ENCODE measurements around the gene FIG4.
"Not testable (repeated sequence)": the region's sequence is repeated elsewhere in the genome, so short reads cannot be mapped to it uniquely, and the experiment has no call there.

Gene FIG4

GRCh38 chr6:109701774-109702173 lies 10.7 kb downstream of the FIG4 start:
- in situ Hi-C loops (cut with HindIII; ENCODE audit: low sequenced_read_pairs): loop anchor here (5.0 kb wide), 1 partner anchor 346 kb away; no protein-coding TSS in a partner anchor

DNA sequence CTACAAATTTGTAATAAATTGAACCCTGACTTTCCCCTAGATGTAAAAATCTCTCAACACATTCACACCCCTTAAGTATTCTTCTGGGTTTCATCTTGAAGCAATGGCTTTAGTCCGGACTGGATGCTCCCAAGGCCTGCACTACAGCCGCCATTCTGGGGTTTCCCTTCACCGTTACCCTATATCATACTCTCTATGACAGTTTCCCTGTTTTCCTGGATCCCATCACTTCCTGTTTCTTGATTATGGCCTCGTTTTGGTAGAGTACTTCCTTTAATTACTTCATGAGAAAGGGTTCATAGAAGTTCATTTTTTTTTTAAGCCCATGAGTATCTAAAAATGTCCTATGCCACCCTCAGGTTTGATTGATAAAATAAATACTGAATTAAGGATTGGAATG lies 11.7 kb downstream of the FIG4 start:
- in situ Hi-C loops (cut with HindIII; ENCODE audit: low sequenced_read_pairs): loop anchor here (5.0 kb wide), 1 partner anchor 345 kb away; no protein-coding TSS in a partner anchor

- in situ Hi-C loops (cut with HindIII; ENCODE audit: low sequenced_read_pairs): no loop called here
Observed at GRCh38 chr6:109705258-109705657, 14.2 kb downstream of the FIG4 start.

DNA sequence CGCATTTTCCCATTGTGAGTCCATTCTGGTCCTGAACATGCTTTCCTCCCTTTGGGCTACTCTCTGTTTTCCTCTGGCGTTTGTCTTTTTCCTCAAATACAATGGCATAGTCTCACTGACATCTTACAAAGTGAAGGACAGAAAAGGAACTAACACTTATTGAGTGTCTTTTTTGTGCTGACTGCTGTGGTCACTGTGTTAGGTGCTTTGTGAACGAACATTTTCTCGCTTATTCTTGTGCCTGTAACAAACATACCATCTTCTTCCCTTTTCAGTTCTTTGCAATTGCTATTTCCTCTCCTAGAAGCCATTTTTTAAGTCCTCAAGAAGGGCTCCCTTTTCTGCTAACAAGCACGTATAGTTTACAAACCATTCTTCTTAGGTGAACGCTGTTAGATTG lies 15.4 kb downstream of the FIG4 start:
- in situ Hi-C loops (cut with HindIII; ENCODE audit: low sequenced_read_pairs): no loop called here

DNA sequence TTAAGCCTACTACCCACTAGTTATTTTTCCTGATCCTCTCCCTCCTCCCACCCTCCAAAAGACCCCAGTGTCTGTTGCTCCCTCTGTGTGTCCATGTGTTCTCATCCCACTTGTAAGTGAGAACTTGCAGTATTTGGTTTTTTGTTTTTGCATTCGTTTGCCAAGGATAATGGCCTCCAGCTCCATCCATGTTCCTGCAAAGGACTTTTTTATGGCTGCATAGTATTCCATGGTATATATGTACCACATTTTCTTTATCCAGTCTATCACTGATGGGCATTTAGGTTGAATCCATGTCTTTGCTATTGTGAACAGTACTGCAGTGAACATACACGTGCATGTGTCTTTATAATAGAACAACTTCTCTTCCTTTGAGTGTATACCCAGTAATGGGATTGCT lies 17.0 kb downstream of the FIG4 start:
- in situ Hi-C loops (cut with HindIII; ENCODE audit: low sequenced_read_pairs): not testable (repeated sequence)

GRCh38 chr6:109713097-109713496 lies 22.0 kb downstream of the FIG4 start:
- in situ Hi-C loops (cut with HindIII; ENCODE audit: low sequenced_read_pairs): no loop called here

GRCh38 chr6:109714166-109714565 lies 23.1 kb downstream of the FIG4 start:
- in situ Hi-C loops (cut with HindIII; ENCODE audit: low sequenced_read_pairs): no loop called here

GRCh38 chr6:109714611-109715010 lies 23.5 kb downstream of the FIG4 start:
- in situ Hi-C loops (cut with HindIII; ENCODE audit: low sequenced_read_pairs): no loop called here

DNA sequence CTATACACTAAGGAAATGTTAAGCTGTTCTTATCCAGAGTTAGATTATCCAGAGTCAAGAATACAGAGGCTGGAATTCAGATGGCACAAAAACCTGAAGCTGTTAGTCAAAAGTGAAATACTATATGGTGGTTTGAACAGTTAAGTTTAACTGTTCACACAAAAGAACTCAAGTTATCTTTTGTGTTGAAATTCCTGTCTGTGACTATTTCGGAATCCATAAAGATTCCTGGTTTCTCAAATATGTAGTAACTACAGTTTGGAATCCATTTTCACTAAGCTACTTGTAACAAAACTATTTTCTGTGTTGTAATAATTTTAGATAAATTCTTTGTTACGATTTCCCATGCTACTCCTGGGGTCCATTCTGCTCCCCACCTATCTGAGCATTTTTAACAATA lies 24.5 kb downstream of the FIG4 start:
- in situ Hi-C loops (cut with HindIII; ENCODE audit: low sequenced_read_pairs): no loop called here

GRCh38 chr6:109717971-109718370 lies 26.9 kb downstream of the FIG4 start:
- in situ Hi-C loops (cut with HindIII; ENCODE audit: low sequenced_read_pairs): no loop called here

DNA sequence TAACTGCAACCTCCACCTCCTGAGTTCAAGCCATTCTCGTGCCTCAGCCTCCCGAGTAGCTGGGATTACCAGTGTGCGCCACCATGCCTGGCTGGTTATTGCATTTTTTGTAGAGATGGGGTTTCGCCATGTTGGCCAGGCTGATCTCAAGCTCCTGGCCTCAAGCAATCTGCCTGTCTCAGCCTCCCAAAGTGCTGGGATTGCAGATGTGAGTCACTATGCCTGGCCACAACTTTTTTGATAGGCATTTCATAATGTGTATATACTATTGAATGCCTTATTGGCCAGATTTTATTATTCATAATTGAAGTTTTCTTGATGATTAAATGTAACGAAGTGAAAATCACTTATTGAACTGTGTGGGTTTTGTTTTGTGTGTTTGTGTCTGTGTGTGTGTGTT lies 27.9 kb downstream of the FIG4 start:
- in situ Hi-C loops (cut with HindIII; ENCODE audit: low sequenced_read_pairs): no loop called here

GRCh38 chr6:109720311-109720710 lies 29.2 kb downstream of the FIG4 start:
- in situ Hi-C loops (cut with HindIII; ENCODE audit: low sequenced_read_pairs): no loop called here

DNA sequence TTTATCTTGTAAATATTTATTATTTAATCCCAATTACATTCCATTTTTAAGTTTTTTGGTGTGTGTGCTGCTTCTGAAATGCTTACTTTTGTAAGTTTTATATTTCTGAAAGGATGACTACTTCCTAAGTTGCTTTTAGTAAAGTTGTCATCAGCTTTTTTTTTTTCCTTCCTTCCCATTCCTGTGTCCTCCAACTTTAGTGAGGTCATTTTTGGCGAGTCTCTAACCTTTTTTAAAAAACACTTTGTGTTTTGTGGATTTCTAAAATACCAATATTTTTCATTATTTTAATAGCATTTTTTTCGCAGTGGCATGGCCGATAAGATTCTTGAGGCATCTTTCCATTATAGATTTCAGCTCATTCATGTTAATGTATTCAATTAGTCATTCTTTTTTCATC lies 30.9 kb downstream of the FIG4 start:
- in situ Hi-C loops (cut with HindIII; ENCODE audit: low sequenced_read_pairs): no loop called here

DNA sequence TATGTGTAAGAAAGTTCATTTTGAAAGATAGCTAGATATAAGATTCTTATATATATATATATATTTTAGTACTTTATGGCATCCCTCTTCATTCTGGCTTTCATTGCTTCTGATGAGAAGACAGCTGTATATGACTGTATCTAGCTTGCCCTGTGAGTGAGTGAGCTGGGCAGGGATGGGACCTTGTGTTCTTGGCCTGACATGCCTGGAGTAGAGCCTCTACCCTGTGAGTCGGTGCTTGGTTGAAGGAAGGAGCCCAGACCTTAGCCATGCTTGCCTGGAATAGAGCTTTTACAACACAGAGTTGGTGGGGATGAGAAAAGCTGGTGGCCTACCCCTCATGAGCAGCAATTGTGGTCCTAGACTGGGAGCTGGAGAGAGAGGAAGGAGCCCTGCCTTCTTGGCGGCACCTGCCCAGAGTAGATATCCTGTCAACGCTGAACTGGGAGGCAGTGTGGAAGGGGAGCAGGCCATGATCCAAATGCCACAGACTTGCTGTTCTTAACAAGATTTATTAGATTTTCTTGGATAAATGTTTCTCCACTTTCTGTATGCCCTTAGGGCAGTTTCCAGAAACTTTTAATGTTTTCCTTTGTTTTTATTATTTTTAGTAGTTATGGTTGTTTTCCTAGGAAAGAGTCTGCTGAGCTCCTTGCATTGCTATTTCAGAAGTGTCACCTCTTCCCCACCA lies 31.6 kb downstream of the FIG4 start:
- in situ Hi-C loops (cut with HindIII; ENCODE audit: low sequenced_read_pairs): no loop called here

DNA sequence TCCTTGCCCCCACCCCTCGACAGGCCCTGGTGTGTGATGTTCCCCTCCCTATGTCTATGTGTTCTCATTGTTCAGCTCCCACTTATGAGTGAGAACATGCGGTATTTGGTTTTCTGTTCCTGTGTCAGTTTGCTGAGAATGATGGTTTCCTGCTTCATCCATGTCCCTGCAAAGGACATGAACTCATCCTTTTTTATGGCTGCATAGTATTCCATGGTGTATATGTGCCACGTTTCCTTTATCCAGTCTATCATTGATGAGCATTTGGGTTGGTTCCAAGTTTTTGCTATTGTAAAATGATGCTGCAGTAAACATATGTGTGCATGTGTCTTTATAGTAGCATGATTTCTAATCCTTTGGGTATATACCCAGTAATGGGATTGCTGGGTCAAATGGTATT lies 34.2 kb downstream of the FIG4 start:
- in situ Hi-C loops (cut with HindIII; ENCODE audit: low sequenced_read_pairs): not testable (repeated sequence)

GRCh38 chr6:109736273-109737025 lies 45.4 kb downstream of the FIG4 start:
- in situ Hi-C loops (cut with HindIII; ENCODE audit: low sequenced_read_pairs): no loop called here

DNA sequence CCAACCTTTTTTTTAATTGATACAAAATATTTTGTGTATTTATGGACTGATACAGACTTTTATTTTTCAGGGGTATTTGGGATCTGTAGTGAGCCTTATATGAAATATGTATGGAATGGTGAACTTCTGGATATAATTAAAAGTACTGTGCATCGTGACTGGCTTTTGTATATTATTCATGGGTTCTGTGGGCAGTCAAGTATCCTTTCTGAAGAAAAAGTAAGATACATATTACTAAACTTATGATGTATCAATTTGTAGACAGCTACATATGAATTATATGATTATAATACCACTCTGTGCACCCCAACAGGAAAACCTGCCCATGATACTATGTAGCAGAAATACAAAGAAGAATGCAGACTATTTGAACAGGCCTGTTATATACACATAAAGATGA lies 47.2 kb downstream of the FIG4 start:
- in situ Hi-C loops (cut with HindIII; ENCODE audit: low sequenced_read_pairs): no loop called here

DNA sequence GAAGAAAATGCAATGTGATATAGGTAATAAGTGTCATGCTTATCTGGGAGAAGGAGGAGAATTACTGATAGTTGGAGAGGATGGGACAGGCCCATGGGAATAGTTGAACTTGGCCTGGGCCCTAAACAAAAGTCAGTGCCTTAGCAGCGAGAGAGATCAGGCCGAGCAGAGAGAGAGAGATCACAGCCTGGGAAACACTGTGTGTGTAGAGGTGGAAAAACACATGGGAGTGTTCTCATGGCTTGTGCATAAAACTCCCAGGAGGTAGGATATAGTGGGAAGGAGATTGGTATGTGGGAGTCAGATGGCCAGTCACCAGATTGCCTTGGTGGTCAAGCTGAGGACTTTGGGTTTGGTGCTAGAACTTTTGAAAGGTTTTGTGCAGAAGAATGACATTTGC lies 47.6 kb downstream of the FIG4 start:
- in situ Hi-C loops (cut with HindIII; ENCODE audit: low sequenced_read_pairs): no loop called here

DNA sequence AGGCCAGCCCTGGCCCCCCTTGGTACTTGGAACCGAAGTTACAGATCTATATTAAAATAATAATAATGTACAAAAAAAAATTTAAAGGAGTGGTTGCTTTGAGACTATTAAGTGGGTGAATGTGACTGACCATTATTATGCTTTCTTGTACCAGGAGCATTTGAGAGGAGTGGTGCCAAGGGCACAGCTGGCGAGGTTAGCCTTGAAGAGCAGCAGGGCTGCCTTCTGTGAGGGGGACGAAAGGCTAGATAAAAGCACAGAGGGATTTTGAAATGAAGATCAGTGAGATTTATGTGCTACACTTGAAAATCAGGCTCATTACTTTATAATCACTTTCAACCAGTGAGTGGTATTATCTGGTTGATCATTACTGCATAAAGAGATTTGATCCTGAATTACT lies 48.6 kb downstream of the FIG4 start:
- in situ Hi-C loops (cut with HindIII; ENCODE audit: low sequenced_read_pairs): no loop called here

- in situ Hi-C loops (cut with HindIII; ENCODE audit: low sequenced_read_pairs): no loop called here
Observed at GRCh38 chr6:109740787-109741186, 49.7 kb downstream of the FIG4 start.

GRCh38 chr6:109743739-109744138 lies 52.6 kb downstream of the FIG4 start:
- in situ Hi-C loops (cut with HindIII; ENCODE audit: low sequenced_read_pairs): no loop called here

DNA sequence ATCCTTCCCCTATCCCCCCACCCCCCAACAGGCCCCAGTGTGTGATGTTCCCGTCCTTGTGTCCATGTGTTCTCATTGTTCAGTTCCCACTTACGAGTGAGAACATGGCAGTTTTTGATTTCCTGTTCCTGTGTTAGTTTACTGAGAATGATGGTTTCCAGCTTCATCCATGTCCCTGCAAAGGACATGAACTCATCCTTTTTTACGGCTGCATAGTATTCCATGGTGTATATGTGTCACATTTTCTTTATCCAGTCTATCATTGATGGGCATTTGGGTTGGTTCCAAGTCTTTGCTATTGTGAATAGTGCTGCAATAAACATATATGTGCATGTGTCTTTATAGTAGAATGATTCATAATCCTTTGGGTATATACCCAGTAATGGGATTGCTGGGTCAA lies 53.7 kb downstream of the FIG4 start:
- in situ Hi-C loops (cut with HindIII; ENCODE audit: low sequenced_read_pairs): not testable (repeated sequence)

All from DLD1 (cell line).